Measurements from ENCODE around the gene SH3BP5. TPM values are rescaled to one million over a fixed set of nuclear protein-coding genes. Genes with fewer than 3 reads are reported as not detected.
"Not testable (repeated sequence)": the region's sequence is repeated elsewhere in the genome, so short reads cannot be mapped to it uniquely, and the experiment has no call there.

Gene SH3BP5
- total and polyA plus RNA-seq, 9 donors: 80.4 to 205 (median 142) TPM

DNA sequence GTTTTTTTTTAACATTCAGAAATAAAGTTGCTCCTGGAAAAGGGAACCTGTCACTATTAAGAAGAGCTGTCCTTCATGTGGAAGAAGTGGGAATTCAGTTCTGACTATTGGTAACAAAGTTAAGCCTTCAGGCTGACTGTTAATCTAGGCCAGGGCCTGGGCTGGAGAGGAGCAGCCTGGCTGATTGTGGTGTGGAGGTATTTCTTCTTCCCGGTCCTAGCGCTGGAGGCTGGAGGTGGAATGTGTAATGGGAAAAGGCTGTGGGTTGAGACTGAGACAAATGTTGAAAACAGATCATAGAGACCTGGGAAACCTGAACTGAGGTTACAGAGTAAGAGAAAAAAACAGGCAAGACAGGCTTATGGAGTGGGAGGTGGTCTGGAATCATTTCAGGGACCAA is 23.8 kb upstream of the SH3BP5 start:
- intact Hi-C loops (cut with DNase I): no loop called here
- 54 to 66% (median 56%) methylated on average over 2 of the region's 2 CpGs for WGBS, 3 donors
- no peak overlapping the region for H3K4me3 ChIP-seq
- no peak for DNase-seq
- no peaks in the 10 kb centered on the region for H3K36me3 ChIP-seq
- peaks cover 0 to 4% of the 10 kb centered on the region in 2 donors for H3K9me3 ChIP-seq
- no peaks in the 10 kb centered on the region for H3K4me1 ChIP-seq (ENCODE audit: insufficient read depth)
- no peak overlapping the region for H3K27ac ChIP-seq
- TF ChIP-seq POLR2A (IDR thresholded peaks at IDR 0.05) (no peak), EP300 (IDR thresholded peaks at IDR 0.05) (no peak)
- TF ChIP-seq, protein P1, sequence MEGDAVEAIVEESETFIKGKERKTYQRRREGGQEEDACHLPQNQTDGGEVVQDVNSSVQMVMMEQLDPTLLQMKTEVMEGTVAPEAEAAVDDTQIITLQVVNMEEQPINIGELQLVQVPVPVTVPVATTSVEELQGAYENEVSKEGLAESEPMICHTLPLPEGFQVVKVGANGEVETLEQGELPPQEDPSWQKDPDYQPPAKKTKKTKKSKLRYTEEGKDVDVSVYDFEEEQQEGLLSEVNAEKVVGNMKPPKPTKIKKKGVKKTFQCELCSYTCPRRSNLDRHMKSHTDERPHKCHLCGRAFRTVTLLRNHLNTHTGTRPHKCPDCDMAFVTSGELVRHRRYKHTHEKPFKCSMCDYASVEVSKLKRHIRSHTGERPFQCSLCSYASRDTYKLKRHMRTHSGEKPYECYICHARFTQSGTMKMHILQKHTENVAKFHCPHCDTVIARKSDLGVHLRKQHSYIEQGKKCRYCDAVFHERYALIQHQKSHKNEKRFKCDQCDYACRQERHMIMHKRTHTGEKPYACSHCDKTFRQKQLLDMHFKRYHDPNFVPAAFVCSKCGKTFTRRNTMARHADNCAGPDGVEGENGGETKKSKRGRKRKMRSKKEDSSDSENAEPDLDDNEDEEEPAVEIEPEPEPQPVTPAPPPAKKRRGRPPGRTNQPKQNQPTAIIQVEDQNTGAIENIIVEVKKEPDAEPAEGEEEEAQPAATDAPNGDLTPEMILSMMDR (IDR thresholded peaks at IDR 0.05): no peak
- H3K27me3 ChIP-seq: no peaks in the 10 kb centered on the region

DNA sequence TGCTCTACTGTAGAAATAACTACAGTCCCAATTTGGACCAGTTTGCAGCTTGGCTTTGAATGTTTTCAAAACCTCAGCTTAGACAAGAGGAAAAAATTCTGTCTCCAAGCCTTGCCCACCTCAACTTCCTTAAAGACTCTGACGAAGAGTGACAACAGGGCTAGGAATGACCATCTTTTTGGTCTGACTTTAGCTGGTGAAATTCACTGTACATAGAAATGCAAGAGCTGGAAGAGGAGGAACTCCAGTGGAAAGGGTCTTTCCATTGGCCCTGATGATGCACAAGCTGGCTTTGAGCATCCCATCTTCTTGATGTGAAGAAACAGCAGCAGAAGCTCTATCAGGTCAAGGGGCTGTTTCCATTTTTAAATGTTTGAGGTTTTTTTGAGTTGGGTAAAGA is 22.7 kb upstream of the SH3BP5 start:
- no peaks in the 10 kb centered on the region for H3K27me3 ChIP-seq
- no peak overlapping the region for H3K4me3 ChIP-seq
- 91 to 92% (median 92%) methylated on average over 1 of the region's 1 CpG for WGBS, 3 donors
- H3K27ac ChIP-seq: no peak overlapping the region
- intact Hi-C loops (cut with DNase I): no loop called here
- no peaks in the 10 kb centered on the region for H3K36me3 ChIP-seq
- H3K4me1 ChIP-seq (ENCODE audit: insufficient read depth): no peaks in the 10 kb centered on the region
- DNase-seq: no peak
- peaks cover 0 to 4% of the 10 kb centered on the region in 2 donors for H3K9me3 ChIP-seq
- TF ChIP-seq, protein P1 (IDR thresholded peaks at IDR 0.05): no peak
- no peak for TF ChIP-seq POLR2A (IDR thresholded peaks at IDR 0.05)
- no peak for TF ChIP-seq EP300 (IDR thresholded peaks at IDR 0.05)

DNA sequence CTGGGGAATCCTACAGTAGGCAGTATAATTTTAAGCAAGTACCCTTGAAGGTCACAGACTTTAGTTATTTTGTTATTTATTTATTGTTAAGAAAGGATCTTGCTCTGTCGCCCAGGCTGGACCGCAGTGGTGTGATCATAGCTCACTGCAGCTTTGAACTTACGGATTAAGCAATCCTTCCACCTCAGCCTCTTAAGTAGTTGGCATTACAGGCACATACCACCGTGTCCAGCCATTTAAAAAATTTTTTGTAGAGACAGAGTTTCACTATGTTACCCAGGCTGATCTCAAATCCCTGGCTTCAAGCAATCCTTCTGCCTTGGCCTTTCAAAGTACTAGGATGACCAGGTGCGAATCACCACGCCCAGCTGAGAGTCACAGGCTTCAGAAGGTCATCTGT is 22.1 kb upstream of the SH3BP5 start:
- TF ChIP-seq, protein P1 (IDR thresholded peaks at IDR 0.05): no peak
- no peak for TF ChIP-seq EP300 (IDR thresholded peaks at IDR 0.05)
- peaks cover 0 to 4% of the 10 kb centered on the region in 2 donors for H3K9me3 ChIP-seq
- intact Hi-C loops (cut with DNase I): no loop called here
- H3K36me3 ChIP-seq: no peaks in the 10 kb centered on the region
- no peak overlapping the region for H3K4me3 ChIP-seq
- no peaks in the 10 kb centered on the region for H3K27me3 ChIP-seq
- no peak for DNase-seq
- no peak overlapping the region for H3K27ac ChIP-seq
- H3K4me1 ChIP-seq (ENCODE audit: insufficient read depth): no peaks in the 10 kb centered on the region
- WGBS, 3 donors: 80 to 96% (median 94%) methylated on average over 6 of the region's 6 CpGs

DNA sequence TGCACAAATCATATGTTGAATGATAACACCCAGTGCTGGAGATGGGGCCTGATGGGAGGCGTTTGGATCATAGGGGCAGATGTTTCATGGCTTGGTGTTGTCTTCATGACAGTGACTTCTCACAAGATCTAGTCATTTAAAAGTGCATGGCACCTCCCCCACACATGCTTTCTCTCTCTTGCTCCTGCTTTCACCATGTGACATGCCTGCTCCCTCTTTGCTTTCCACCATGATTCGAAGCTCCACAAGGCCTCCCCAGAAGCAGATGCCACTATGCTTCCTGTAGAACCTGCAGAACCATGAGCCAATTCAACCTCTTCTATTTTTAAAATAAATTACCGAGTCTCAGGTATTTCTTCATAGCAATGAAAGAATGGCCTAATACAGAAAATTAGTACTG is 17.8 kb upstream of the SH3BP5 start:
- H3K36me3 ChIP-seq: no peaks in the 10 kb centered on the region
- TF ChIP-seq, protein P1 (IDR thresholded peaks at IDR 0.05): no peak
- TF ChIP-seq EP300 (IDR thresholded peaks at IDR 0.05) (no peak), POLR2A (IDR thresholded peaks at IDR 0.05) (no peak)
- intact Hi-C loops (cut with DNase I): no loop called here
- no peak overlapping the region for H3K4me3 ChIP-seq
- no peak for DNase-seq
- H3K27ac ChIP-seq: no peak overlapping the region
- no peaks in the 10 kb centered on the region for H3K27me3 ChIP-seq
- 89 to 93% (median 91%) methylated on average over 3 of the region's 3 CpGs for WGBS, 3 donors
- H3K9me3 ChIP-seq: peaks cover 0 to 4% of the 10 kb centered on the region in 2 donors
- H3K4me1 ChIP-seq (ENCODE audit: insufficient read depth): no peaks in the 10 kb centered on the region

DNA sequence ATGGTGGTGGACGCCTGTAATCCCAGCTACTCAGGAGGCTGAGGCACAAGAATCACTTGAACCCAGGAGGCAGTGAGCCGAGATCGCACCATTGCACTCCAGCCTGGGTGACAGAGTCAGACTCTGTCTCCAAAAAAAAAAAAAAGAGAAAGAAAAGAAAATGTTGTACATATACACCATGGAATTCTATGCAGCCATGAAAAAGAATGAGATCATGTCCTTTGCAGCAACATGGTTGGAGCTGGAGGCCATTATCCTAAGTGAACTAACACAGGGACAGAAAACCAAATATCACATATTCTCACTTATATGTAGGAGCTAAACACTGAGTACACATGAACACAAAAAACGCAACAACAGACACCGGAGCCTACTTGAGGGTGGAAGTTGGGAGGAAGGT is 17.1 kb upstream of the SH3BP5 start:
- intact Hi-C loops (cut with DNase I); H3K36me3 ChIP-seq; H3K27ac ChIP-seq; H3K4me3 ChIP-seq; DNase-seq; H3K4me1 ChIP-seq (ENCODE audit: insufficient read depth); H3K9me3 ChIP-seq; H3K27me3 ChIP-seq: not testable (repeated sequence)
- 95 to 98% (median 98%) methylated on average over 5 of the region's 5 CpGs for whole genome bisulfite sequencing, 3 donors
